Measurements from ENCODE around the gene FGFR3. TPM values are rescaled to one million over a fixed set of nuclear protein-coding genes. Genes with fewer than 3 reads are reported as not detected.

Gene FGFR3
- polyA plus RNA-seq, 3 donors = 67.4 to 139 (median 98.6) TPM

- DNase-seq (ENCODE audit: extremely low read depth in 1 of 11, low read depth in 9 of 11, low spot score in 4 of 11) = peak in 1 of 11 donors; percentile 52
These were observed 40.6 kb upstream of the FGFR3 start for GRCh38 chr4:1752284-1753041.

- DNase-seq (ENCODE audit: extremely low read depth in 1 of 11, low read depth in 9 of 11, low spot score in 4 of 11) = no peak
These were observed 39.8 kb upstream of the FGFR3 start for GRCh38 chr4:1753294-1753696.

GRCh38 chr4:1753697-1754311 lies 39.3 kb upstream of the FGFR3 start:
- DNase-seq (ENCODE audit: extremely low read depth in 1 of 11, low read depth in 9 of 11, low spot score in 4 of 11) = no peak

GRCh38 chr4:1754336-1754735 lies 38.8 kb upstream of the FGFR3 start:
- no peak for DNase-seq (ENCODE audit: extremely low read depth in 1 of 11, low read depth in 9 of 11, low spot score in 4 of 11)

GRCh38 chr4:1755297-1755696 lies 37.8 kb upstream of the FGFR3 start:
- no peak for DNase-seq (ENCODE audit: extremely low read depth in 1 of 11, low read depth in 9 of 11, low spot score in 4 of 11)

GRCh38 chr4:1756079-1756478 lies 37.0 kb upstream of the FGFR3 start:
- DNase-seq (ENCODE audit: extremely low read depth in 1 of 11, low read depth in 9 of 11, low spot score in 4 of 11) = no peak

GRCh38 chr4:1756893-1757779 lies 36.0 kb upstream of the FGFR3 start:
- no peak for DNase-seq (ENCODE audit: extremely low read depth in 1 of 11, low read depth in 9 of 11, low spot score in 4 of 11)

GRCh38 chr4:1757836-1758235 lies 35.3 kb upstream of the FGFR3 start:
- no peak for DNase-seq (ENCODE audit: extremely low read depth in 1 of 11, low read depth in 9 of 11, low spot score in 4 of 11)

- DNase-seq (ENCODE audit: extremely low read depth in 1 of 11, low read depth in 9 of 11, low spot score in 4 of 11) = no peak
These were observed 34.6 kb upstream of the FGFR3 start for GRCh38 chr4:1758306-1759121.

- DNase-seq (ENCODE audit: extremely low read depth in 1 of 11, low read depth in 9 of 11, low spot score in 4 of 11) = no peak
These were observed 33.8 kb upstream of the FGFR3 start for GRCh38 chr4:1759170-1759817.

GRCh38 chr4:1759818-1760223 lies 33.3 kb upstream of the FGFR3 start:
- DNase-seq (ENCODE audit: extremely low read depth in 1 of 11, low read depth in 9 of 11, low spot score in 4 of 11) = no peak

- DNase-seq (ENCODE audit: extremely low read depth in 1 of 11, low read depth in 9 of 11, low spot score in 4 of 11) = no peak
These were observed 32.5 kb upstream of the FGFR3 start for GRCh38 chr4:1760521-1761071.

GRCh38 chr4:1761130-1761689 lies 31.9 kb upstream of the FGFR3 start:
- DNase-seq (ENCODE audit: extremely low read depth in 1 of 11, low read depth in 9 of 11, low spot score in 4 of 11) = no peak

GRCh38 chr4:1762264-1763010 lies 30.7 kb upstream of the FGFR3 start:
- DNase-seq (ENCODE audit: extremely low read depth in 1 of 11, low read depth in 9 of 11, low spot score in 4 of 11) = no peak

GRCh38 chr4:1763070-1763549 lies 30.0 kb upstream of the FGFR3 start:
- DNase-seq (ENCODE audit: extremely low read depth in 1 of 11, low read depth in 9 of 11, low spot score in 4 of 11) = no peak

- DNase-seq (ENCODE audit: extremely low read depth in 1 of 11, low read depth in 9 of 11, low spot score in 4 of 11) = peak in 1 of 11 donors; percentile 62
These were observed 29.5 kb upstream of the FGFR3 start for GRCh38 chr4:1763550-1764080.

GRCh38 chr4:1764670-1765069 lies 28.4 kb upstream of the FGFR3 start:
- no peak for DNase-seq (ENCODE audit: extremely low read depth in 1 of 11, low read depth in 9 of 11, low spot score in 4 of 11)

Data from renal cortex interstitium (tissue), 11 donors.